Tibial nerve (tissue), 4 donors: ENCODE data around the gene PHF23. TPM values are rescaled to one million over a fixed set of nuclear protein-coding genes. Genes with fewer than 3 reads are reported as not detected.

ENCODE experiments used
- DNase-seq, 2 donors: peaks; one replicate each; pipeline ENCODE4 v3.0.0-alpha.2; 2019; ENCODE audit warnings: low spot score in 2 of 2
- H3K27ac ChIP-seq, 4 donors: fragments of 200-600 bp; sonication (generic) in 3 of 4; one replicate each; pipeline ENCODE4 v1.5.1; 2017 to 2019; ENCODE audit warnings: mild to moderate bottlenecking in 1 of 4
- H3K27me3 ChIP-seq, 2 donors: fragments of 200-600 bp; sonication (generic) in 1 of 2; one replicate each; pipeline versions ENCODE4 v1.5.1 to v1.6.0; 2017 to 2019
- H3K36me3 ChIP-seq, 3 donors: fragments of 200-600 bp; sonication (generic); one replicate each; pipeline ENCODE4 v1.5.1; 2018 to 2019
- H3K4me1 ChIP-seq, 4 donors: fragments of 200-600 bp; sonication (generic) in 3 of 4; one replicate each; pipeline ENCODE4 v1.5.1; 2017 to 2019
- H3K4me3 ChIP-seq, 4 donors: fragments of 200-600 bp; sonication (generic) in 3 of 4; one replicate each; pipeline ENCODE4 v1.5.1; 2017 to 2019; ENCODE audit warnings: mild to moderate bottlenecking in 1 of 4, moderate library complexity in 1 of 4
- H3K9me3 ChIP-seq, 4 donors: fragments of 200-600 bp; sonication (generic) in 3 of 4; one replicate each; pipeline ENCODE4 v1.5.1; 2017 to 2019
- EP300 ChIP-seq, 2 donors: sonication (generic); formaldehyde crosslinking; IDR thresholded peaks; one replicate each; pipeline ENCODE4 v1.6.1; 2017; ENCODE audit warnings: antibody characterized with exemption in 2 of 2, mild to moderate bottlenecking in 1 of 2
- POLR2A ChIP-seq, 2 donors: fragments of 450-650 bp; IDR thresholded peaks; one replicate each; pipeline ENCODE4 v1.6.1; 2017; ENCODE audit warnings: antibody characterized with exemption in 2 of 2, mild to moderate bottlenecking in 2 of 2, moderate library complexity in 2 of 2
- WGBS, 2 donors: methylation state at CpG; one replicate each; pipeline ENCODE4 v1.1.5; 2018; 5-methylcytosine and 5-hydroxymethylcytosine counted together
- total RNA-seq, 4 donors: library from RNA; depleted of rRNA; stranded (reverse); fragments of >200 nt; gene quantifications; one replicate each; pipeline ENCODE4 v1.1.0, GENCODE V29; 2016
- TF ChIP-seq, protein P1 (sequence below), 5 experiments: fragments of 200-600 bp in 3 of 5; fragments of 450-650 bp in 2 of 5; sonication (generic) in 3 of 5; IDR thresholded peaks; one replicate each; pipeline ENCODE4 v1.5.1; 2016 to 2019; ENCODE audit warnings: antibody characterized with exemption in 5 of 5, mild to moderate bottlenecking in 3 of 5, moderate library complexity in 2 of 5

Gene PHF23
- total RNA-seq, 4 donors from 2014 or later = 20.3 to 29.7 (median 23.3) TPM

DNA sequence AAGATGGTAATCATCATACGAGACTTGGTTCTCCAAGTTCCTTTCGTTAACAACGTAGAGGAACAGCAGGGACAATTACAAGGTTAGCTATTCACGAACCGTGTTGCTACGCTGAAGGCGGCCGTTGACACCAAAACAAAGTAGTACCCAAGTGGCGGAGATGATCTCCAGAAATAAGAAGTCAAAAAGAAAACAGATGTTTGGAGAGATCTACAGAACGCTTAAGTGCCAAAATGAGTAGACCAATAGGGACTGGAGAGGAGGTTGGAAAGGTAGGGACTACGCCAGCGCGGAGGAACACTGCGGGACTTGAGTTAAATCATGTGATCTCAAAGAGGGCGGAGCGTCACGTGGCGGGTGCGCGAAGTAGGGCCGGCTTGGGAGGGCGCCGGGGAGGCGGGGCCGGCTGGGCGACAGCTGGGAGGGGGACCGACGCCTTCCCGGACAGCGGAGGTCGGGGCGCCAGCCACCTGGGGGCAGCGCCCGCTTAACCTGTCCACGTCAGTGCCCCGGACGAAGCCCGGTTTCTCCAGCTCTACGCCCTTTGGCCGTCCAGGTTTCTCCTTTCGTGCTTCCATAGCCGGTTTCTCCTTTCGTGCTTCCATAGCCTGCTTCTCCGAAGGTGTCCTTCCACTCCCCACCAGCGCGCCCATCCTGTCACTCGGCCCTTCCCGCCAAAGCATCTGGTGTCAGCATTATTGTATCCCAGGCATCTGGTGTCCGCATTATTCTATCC lies 3.6 kb upstream of the PHF23 start:
- TF ChIP-seq, protein P1, sequence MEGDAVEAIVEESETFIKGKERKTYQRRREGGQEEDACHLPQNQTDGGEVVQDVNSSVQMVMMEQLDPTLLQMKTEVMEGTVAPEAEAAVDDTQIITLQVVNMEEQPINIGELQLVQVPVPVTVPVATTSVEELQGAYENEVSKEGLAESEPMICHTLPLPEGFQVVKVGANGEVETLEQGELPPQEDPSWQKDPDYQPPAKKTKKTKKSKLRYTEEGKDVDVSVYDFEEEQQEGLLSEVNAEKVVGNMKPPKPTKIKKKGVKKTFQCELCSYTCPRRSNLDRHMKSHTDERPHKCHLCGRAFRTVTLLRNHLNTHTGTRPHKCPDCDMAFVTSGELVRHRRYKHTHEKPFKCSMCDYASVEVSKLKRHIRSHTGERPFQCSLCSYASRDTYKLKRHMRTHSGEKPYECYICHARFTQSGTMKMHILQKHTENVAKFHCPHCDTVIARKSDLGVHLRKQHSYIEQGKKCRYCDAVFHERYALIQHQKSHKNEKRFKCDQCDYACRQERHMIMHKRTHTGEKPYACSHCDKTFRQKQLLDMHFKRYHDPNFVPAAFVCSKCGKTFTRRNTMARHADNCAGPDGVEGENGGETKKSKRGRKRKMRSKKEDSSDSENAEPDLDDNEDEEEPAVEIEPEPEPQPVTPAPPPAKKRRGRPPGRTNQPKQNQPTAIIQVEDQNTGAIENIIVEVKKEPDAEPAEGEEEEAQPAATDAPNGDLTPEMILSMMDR (IDR thresholded peaks at IDR 0.05) = peak in 1 of 5 experiments; percentile 37
- peak; percentile 20 to 68 for TF ChIP-seq POLR2A (IDR thresholded peaks at IDR 0.05)
- TF ChIP-seq EP300 (IDR thresholded peaks at IDR 0.05) = peak; percentile 98 to 99
- WGBS, 2 donors = 1% methylated on average over 46 to 49 of the region's 49 CpGs
- peak overlapping the region; percentile 64 to 96 (median 76) for H3K4me3 ChIP-seq
- peaks cover 3 to 47% (median 17%) of the 10 kb centered on the region in 3 donors for H3K36me3 ChIP-seq
- H3K27ac ChIP-seq = peak overlapping the region; percentile 96 to 99 (median 98)
- DNase-seq = peak; percentile 96 to 98
- H3K27me3 ChIP-seq = no peaks in the 10 kb centered on the region
- H3K4me1 ChIP-seq = peaks cover 3 to 43% (median 21%) of the 10 kb centered on the region in 4 donors
- no peaks in the 10 kb centered on the region for H3K9me3 ChIP-seq

DNA sequence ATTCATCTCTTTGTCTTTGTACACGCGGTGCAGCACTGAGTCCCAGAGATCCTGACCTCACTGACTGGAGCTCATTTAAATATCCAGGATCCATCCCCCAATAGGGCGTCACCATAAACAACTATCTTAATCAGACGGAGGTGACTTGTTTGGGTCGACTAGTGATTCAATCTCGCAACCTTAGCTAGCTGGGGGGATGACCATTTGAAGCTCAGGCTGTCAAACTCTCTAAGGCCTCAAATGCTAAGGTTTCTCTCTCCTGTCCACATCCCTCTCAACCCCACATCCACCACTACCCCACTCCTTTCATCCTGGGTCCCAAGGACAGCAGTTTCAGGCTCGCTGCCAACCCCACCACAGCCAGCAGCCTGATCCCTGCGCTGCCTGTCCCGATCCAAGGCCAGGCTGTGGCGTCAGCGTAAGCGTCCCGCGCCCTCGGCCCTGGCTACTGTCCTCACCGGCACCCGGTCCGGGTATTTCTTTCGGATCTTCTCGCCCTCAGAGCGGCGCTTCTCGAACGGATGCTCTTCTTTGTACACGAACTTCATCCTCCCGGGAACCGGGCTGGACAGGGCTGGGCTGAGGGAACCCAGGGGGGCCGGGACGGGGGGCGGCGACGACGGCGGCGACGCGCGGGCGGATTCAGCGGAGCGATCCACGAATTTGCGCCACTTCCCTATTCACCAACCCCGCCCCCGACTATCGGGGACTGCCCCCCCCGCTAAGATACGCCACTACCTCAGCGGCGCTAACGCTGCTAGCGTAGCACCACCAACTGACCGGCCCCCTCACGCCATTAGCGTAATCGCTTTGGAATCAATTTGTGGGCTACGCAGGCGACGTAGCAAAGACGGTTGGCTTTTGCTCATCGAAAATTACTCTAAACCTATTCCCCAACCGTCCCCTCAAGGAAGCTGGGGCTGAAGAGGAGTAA lies 2.8 kb upstream of the PHF23 start, which contains the start of gene GABARAP:
TSS of gene GABARAP (minus strand) at position 667 of the 934 bp plus-strand sequence. CDS start at position 548, 119 bp downstream.
- peak; percentile 76 to 83 for TF ChIP-seq POLR2A (IDR thresholded peaks at IDR 0.05)
- TF ChIP-seq, protein P1 (IDR thresholded peaks at IDR 0.05) = no peak
- peak; percentile 45 to 91 for TF ChIP-seq EP300 (IDR thresholded peaks at IDR 0.05)
- DNase-seq = peak; percentile 94 to 99
- Histone ChIP-seq H3K9me3 (no peaks in the 10 kb centered on the region), H3K27me3 (no peaks in the 10 kb centered on the region), H3K36me3 (peaks cover 3 to 46% (median 17%) of the 10 kb centered on the region in 3 donors), H3K4me1 (peaks cover 3 to 42% (median 27%) of the 10 kb centered on the region in 4 donors), H3K27ac (peak within 1 kb of the TSS; percentile 96 to 99 (median 98)), H3K4me3 (peak within 1 kb of the TSS; percentile 64 to 96 (median 76))
- 0% methylated on average over 51 to 59 of the region's 62 CpGs for WGBS, 2 donors

DNA sequence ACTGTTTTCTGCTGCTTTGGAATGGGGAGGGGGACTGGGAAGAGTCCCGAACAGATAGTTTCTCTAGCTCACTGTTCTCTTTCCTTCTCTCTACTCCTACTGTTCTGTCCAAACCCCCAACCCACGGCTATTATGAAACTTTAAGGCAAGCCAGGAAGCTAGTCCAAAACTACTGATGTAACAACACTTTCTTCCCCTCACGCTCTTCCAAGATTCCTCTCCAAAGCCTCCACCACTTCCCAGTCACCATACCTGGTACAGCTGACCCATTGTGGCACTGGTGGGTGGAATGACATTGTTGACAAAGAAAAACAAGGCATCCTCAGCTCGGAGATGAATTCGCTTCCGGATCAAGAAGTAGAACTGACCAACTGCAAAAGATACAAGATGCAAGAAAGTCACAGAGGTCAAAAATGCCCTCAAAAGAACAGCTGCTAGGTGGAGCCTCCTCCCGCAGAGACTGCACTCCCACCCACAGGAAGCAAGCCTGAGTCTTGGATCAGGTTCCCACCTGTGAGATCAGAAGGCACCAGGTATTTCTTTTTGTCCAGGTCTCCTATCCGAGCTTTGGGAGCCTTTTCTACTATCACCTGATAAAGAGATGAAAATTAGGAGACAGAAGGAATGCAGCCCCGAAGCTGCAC lies 2.0 kb upstream of the PHF23 start:
- no peaks in the 10 kb centered on the region for H3K27me3 ChIP-seq
- peaks cover 3 to 47% (median 28%) of the 10 kb centered on the region in 4 donors for H3K4me1 ChIP-seq
- WGBS, 2 donors = 30 to 37% methylated on average over 9 of the region's 9 CpGs
- TF ChIP-seq POLR2A (IDR thresholded peaks at IDR 0.05) (no peak), EP300 (IDR thresholded peaks at IDR 0.05) (no peak)
- TF ChIP-seq, protein P1 (IDR thresholded peaks at IDR 0.05) = no peak
- H3K27ac ChIP-seq = peak overlapping the region; percentile 96 to 99 (median 98)
- no peaks in the 10 kb centered on the region for H3K9me3 ChIP-seq
- H3K4me3 ChIP-seq = peak overlapping the region; percentile 64 to 96 (median 76)
- H3K36me3 ChIP-seq = peaks cover 3 to 44% (median 17%) of the 10 kb centered on the region in 3 donors
- no peak for DNase-seq

DNA sequence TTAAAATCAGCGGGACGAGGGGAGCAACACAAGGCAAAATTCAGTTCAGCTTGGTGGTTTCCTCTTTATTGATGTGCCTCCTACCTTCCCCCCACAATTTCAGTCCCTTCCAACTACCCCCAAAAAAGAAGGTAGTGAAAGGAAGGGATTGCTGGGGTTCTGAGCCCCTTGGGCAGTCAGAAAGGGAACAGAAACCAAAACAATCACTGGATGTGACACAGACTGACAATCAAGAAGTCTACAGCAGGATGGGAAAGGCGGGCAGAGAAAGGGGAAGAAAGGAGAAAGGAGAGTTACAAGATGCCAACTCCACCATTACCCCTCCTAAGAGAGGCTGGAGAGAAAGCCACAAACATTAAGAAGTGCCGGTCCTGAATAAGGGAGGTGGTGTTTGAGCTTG lies 1.1 kb upstream of the PHF23 start:
- peak overlapping the region in 1 of 4 donors; percentile 64 for H3K4me3 ChIP-seq
- no peaks in the 10 kb centered on the region for H3K27me3 ChIP-seq
- peak overlapping the region; percentile 96 to 99 (median 98) for H3K27ac ChIP-seq
- no peak for DNase-seq
- TF ChIP-seq POLR2A (IDR thresholded peaks at IDR 0.05) (no peak), EP300 (IDR thresholded peaks at IDR 0.05) (no peak)
- TF ChIP-seq, protein P1 (IDR thresholded peaks at IDR 0.05) = no peak
- 62 to 63% methylated on average over 4 of the region's 4 CpGs for WGBS, 2 donors
- H3K4me1 ChIP-seq = peaks cover 3 to 55% (median 28%) of the 10 kb centered on the region in 4 donors
- no peaks in the 10 kb centered on the region for H3K9me3 ChIP-seq
- H3K36me3 ChIP-seq = peaks cover 3 to 44% (median 9%) of the 10 kb centered on the region in 3 donors
